NOMO-1 treated with dmso at 0.1 percent for 144 hours (cell line): Measurements from ENCODE around the gene CELSR2.

ENCODE experiments used
- DNase-seq: peaks from one replicate; lab custom pipeline; 2025; ENCODE audit not compliant: unreplicated experiment; lab: John Stamatoyannopoulos, UW

CELSR2 gene

DNA sequence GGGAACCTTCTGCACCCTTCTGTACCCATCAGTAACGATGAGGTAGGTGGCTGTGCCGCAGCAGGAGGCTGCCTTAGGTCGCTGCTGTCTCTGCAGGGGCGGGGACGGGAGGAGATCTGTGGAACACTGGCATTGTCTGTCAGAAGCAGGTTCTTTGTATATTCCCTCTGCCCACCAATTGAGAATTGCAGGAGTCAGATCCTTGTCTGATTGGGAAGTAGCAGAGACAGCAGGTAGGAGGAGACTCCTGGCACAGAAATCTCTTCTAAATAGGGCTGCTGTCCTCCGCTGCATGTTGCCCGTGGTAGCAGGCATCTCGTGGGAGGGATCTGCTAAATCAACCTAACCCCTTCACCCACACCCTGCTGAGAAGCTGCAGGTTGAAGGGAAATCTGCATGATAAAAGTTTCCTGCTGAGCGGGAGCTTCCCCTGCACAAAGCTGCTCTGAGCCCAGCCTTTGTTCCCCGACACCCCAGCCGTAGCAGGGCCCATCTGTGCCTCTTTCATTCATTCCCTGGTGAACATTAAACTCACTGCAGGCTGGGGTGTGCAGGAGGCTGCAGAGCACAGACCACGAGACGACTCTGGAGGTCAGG lies 19.7 kb upstream of the CELSR2 start:
- no peak for DNase-seq

DNA sequence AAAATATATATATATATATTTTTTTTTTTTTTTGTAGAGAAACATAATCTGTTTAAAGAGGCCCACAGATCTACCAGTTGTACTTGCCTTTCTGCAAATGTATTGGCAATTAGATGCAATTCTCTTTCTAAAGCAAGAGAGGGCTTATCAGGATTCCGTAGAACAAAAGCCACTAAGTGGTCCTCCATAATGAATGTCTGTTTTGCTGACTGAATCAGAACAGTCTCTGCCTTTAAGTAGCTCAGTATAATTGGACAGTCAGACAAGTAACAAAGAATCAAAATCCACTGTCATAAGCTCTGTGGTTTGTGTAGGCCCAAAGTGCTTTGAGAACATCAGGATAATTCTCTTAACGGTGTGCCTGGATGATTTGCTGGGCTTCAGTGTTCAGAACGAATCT lies 18.3 kb upstream of the CELSR2 start:
- no peak for DNase-seq

DNA sequence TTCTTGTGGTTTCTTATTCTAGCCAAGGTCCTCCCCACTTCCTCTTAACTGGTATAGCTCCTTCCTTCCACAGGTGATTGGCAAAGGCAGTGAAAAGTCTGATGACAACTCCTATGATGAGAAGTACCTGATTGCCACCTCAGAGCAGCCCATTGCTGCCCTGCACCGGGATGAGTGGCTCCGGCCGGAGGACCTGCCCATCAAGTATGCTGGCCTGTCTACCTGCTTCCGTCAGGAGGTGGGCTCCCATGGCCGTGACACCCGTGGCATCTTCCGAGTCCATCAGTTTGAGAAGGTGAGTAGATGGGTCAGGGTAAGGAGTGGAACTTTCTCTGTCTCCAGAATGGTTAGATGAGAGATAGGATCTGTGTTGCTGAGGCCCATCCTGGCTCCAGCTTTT lies 14.2 kb upstream of the CELSR2 start:
- DNase-seq: no peak

DNA sequence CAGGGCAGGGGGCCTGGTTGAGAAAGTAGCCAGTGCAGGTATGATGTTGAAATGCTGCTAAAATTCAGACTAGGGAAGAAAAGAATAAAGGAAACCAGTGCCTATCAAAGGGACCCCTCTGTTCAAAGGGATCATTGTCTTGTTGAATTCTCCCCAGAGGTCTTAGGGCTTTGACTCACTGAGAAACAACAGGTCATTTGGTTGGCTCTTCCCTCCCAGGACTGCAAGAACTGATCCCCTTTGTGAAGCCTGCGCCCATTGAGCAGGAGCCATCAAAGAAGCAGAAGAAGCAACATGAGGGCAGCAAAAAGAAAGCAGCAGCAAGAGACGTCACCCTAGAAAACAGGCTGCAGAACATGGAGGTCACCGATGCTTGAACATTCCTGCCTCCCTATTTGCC lies 11.8 kb upstream of the CELSR2 start:
- DNase-seq: no peak

DNA sequence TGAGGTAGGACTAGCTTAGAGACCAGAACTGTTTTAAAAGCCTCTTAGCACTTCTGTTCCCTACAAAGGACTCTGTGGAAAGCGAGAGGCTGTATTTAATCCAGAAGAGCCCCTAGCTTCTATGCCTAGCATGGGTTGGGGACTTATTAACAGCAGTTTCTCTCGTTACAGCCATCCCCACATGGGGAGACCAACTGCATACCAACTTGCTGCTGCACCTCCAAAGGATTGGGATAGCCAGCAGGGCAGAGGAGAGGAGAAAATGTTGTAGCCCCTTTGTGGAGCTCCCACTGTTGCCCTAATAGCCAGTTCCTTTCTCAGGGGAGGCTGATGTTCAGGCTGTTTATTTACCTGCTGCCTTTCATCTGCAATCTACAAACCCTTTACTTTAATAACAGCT lies 11.0 kb upstream of the CELSR2 start:
- no peak for DNase-seq

DNA sequence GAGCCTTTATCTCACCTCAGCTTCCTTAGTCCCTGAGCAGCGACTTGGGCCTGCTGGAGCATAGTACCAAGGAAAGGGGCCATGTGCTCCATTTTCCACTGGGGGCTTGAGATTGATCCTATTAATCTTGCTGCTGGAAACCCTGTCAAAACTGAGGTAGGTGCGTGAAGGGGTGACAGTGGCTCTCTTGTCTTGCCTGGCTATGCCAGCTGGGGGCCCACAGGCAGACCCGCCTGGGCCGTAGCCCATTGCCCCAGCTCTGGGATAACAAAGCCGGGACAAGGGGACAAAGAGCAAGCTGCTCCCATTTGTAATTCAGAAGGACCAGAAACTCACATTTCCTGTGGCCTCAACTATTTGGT lies 10.3 kb upstream of the CELSR2 start:
- DNase-seq: no peak

DNA sequence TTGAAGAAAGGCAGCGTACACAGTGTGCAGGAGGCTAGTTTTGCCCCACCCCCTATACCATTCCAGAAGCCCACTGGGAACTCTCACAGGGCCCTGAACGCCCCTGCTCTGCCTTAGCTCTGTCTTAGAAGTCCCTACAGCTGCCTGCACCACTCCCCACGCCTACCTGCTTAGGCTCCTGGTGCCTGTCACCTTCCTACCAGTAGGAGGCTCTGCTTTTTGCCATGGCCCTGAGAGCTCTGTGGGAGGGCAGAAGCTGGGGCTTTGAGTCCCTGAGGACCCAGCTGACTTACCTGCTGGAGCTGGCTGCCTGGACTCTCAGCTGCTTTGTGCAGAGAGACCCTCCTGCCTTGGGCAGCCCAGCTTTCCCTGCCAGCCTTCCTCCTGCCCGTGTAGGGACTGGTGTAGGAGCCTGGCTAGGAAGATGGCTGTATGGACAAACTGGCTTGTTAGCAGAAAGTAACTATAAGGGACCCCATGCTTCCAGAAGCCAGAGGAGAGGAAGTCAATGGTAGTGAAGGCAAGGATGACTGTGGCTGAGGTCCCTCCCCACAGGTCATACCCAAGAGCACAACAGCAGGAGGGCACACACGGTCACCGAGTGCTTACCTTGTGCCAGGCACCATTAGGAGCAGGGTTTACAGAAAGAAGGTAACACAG lies 9.8 kb upstream of the CELSR2 start:
- no peak for DNase-seq

DNA sequence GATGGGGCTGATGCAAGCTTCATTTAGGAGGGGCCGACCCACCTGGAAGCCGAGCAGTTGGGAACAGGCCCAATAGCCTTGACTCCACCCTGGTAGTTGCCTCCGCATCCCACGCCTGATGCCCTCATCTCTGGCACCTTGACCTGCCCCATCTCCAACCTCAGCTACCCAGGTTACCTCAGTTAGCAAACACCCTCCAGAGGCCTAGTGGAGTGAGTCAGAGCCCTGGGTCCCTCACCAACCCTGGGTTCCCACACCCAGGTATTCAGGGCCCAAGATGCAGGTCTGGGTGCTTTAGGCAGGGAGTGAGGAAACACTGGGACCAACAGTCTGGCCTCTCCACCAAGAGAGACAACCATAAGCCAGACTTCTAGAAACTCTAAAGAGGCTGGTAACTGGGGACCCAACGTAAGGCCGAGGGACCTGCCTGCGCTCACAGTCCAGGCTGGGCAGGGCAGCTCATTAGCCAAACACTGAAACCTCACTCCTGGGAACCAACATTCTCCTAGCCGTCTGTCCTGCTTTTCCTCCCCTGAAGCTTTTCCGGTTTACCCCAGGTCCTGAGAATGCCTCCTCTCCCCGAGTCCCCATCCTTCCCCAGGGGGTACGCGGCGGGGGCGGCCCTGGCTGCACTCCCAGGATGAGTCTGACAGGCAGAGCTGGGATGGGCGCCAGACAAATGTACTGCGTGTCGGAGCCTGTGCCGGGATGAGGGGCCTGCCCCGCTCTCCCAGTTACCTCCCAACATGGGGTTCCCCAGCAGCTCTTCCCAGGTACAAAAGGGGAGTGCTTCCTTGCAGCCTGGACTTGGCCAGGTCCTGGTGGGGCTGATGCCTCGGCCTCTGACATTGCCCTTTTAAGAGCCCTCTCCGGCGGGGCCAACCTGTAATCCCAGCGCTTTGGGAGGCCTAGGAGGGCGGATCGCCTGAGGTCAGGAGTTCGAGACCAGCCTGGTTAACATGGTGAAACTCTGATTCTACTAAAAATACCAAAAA lies 8.9 kb upstream of the CELSR2 start:
- DNase-seq: no peak

DNA sequence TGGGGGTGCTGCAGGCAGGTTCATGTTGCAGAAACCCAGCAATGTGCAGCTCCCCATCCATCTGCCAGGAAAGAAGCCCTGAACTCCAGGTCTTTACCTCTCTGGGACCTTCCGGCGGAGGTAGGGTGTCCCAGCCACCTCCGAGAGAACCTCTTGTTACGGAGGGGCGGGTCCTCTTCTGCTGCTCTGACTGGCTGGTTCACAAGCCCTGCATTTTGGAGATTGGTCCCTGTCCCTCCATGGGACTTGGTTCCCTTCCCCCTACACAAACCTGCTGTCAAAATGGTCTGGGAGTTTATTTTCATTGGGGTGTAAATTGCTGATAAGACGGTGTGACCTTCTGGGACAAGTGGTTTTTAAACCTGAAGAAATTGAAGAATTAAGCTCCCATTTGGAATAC lies 8.0 kb upstream of the CELSR2 start:
- no peak for DNase-seq

DNA sequence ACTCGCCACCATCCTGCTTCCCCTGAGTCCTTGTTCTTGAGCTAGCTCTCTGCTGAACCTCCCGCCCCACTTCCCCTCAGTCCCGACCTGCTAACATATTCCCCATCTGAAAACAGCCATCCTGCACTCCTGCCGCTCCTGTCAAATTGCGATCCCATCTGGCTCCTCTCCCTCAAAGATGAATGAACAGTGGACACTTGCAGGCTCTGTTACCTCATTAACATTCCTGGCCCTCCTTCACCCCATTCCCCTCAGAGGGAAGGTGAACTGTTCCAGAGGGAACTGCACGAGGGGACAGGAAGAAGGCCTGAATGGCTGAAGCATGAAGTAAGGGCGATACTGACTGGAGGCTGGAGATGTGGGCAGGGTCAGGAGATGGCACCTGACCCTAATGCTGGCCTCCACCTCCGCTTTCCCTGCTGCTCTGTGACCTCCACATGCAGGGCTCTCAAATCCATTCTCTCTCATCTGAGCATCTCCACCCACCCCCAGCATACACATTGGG lies 7.4 kb upstream of the CELSR2 start:
- DNase-seq: no peak

DNA sequence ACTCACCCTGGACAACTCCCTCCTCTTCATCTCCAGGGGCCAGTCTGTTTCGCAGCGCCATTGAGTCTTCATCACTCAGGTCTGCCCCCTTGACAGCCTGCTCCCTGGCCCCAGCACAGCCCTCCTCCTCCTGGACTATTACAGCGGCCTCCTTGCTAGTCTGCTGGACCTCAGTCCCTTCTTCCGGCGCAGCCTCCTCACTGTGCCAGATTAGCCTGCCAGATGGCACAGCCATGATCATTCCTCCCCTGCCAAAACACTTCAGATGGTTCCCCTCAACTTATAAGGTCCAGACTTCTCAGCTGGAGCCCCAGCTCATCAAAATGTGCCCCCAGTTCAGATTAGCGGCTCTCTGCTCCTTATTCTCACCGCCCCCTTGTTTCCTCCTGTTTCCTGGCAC lies 7.0 kb upstream of the CELSR2 start:
- DNase-seq: no peak

DNA sequence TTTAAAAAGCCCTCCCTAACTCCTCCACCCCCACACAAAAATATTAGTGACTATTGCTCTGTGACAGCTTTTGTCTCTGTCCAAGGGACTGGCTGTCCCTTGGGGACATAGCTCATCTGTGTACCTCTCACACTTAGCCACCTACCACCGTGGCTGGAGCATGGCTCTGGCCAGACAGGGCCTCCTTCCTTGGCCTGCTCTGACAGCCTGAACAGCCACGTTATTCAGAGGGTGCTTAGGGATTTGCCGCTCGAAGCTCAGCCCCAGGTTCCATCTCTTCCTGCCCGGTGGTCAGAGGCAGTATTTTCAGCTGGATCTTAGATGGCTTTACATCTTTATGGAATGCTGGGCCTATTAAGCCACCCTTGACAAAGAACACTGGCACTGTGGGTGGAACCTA lies 6.1 kb upstream of the CELSR2 start:
- no peak for DNase-seq

DNA sequence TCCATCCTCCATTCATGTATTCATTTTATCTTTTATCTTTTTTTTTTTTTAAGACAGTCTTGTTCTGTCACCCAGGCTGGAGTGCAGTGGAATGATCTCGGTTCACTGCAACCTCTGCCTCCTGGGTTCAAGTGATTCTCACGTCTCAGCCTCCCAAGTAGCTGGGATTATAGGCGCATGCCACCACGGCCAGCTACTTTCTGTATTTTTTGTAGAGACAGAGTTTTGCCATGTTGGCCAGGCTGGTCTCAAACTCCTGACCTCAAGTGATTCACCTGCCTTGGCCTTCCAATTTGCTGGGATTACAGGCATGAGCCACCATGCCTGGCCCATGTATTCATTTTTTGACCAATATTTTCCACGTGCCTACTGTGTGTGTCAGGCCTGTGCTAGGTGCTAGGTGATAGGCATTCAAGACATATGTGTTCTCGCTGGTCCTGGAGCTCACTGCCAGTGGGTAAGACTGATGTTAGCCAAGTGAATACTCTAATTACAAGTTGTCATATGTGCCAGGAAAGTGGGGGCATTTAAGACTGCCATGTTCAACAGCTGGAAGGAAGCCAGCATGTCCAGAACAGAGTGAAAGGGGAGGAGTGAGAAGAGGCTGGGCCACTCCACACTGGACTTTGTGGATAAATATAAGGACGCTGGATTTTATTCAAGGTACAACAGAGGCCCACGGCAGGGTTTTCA lies 5.3 kb upstream of the CELSR2 start:
- no peak for DNase-seq

DNA sequence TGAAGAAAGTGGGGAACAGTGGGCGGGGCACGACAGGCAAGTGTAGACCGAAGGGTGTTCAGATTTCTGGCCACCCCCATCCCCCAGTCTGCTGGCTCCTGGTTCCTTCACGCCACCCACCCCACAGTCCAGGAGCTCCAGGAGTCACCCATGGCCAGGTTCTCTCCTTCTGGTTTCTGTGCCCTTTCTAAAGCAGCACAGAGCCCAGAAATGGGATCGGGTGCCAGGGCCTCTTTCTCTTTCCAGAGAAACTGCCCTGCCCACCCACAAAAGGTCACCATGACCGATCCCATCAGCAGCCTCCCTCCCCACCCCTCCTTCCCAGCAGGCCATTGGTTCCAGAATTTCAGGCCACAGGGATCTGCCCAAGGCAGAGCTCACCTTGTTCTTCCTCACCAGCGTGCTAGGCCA lies 3.2 kb upstream of the CELSR2 start:
- no peak for DNase-seq

DNA sequence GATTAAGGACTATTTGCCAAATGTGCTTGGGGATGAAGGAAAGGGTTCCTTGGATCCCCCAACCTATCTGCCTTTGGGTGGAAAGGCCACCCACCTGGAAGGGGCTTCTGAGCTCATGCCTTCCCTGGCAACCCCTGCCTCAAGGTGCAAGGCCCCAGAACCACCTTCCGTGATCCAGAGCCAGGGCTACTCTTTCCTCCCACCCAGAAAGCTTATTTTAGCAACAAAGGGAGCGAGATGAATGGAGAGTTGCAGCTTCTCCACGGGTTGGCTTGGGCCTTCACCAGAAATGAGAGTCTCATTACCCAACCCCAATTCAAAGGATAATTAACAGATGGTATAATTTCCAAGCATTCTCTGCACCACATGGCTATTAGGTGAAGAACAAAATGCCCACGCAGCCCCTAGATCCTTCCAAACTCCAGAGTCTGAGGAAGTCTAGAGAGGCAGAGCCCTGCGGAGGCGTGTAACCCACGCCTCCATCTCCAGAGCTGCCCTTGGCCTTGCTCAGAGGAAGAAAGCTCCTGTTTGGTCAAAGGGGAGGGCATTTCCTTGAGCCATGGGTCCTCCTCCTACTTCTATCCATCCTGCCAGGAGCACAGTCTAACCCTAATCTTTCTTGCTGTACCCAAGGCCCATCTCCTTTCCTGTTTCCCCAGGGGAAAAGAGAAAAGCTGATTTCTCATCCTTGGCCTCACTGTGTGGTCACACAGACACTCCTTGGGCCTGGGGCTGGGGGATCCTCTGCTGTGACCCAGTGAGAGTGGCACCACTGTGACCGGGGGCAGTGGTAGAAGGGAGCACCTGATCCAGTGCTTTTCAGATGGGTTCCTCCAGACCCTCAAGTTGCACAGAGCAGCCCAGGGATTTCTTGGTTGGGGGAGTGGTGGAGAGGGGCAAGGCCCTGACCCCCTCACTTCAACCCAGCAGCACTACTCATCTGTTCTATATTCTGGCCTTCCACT lies 1.7 kb upstream of the CELSR2 start:
- no peak for DNase-seq

DNA sequence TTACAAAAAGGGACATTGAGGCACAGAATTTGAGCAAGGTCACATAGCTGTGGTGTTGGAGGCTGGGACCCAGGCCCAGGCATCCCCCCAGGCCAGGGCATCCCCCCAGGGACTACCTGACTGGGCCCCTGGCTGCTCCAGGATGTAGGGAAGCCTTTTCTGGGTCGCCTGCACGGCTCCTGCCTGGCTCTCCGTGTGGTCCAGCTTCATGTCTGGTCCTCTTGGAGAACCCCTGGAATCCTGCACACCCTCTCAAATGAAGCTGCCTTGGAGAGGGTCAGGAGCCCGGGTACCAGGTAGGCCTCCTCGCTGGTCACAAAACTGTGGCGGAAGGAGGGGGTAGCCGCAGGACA lies 919 bp upstream of the CELSR2 start:
- DNase-seq: no peak

DNA sequence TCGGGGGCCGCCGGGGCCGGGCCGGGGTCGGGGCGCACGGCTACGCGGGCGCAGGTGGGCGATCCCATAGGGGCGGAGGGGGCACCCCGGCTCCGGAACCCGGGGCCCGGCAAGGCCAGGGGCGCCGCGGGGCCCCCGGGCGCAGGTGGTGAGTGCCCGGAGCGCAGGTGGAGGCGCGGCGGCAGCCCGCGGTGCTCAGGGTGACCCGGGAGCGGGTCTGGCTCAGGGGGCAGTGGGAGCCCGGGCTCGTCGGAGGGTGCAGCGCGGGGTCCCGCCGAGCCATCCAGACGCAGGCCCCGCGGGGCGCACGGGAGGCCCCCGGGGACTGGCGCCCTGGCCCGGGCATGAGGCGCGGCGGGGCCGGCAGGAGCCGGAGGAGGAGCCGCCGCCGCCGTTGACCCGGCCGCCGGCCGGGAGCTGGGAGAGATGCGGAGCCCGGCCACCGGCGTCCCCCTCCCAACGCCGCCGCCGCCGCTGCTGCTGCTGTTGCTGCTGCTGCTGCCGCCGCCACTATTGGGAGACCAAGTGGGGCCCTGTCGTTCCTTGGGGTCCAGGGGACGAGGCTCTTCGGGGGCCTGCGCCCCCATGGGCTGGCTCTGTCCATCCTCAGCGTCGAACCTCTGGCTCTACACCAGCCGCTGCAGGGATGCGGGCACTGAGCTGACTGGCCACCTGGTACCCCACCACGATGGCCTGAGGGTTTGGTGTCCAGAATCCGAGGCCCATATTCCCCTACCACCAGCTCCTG lies 489 bp downstream of the CELSR2 start:
- no peak for DNase-seq

DNA sequence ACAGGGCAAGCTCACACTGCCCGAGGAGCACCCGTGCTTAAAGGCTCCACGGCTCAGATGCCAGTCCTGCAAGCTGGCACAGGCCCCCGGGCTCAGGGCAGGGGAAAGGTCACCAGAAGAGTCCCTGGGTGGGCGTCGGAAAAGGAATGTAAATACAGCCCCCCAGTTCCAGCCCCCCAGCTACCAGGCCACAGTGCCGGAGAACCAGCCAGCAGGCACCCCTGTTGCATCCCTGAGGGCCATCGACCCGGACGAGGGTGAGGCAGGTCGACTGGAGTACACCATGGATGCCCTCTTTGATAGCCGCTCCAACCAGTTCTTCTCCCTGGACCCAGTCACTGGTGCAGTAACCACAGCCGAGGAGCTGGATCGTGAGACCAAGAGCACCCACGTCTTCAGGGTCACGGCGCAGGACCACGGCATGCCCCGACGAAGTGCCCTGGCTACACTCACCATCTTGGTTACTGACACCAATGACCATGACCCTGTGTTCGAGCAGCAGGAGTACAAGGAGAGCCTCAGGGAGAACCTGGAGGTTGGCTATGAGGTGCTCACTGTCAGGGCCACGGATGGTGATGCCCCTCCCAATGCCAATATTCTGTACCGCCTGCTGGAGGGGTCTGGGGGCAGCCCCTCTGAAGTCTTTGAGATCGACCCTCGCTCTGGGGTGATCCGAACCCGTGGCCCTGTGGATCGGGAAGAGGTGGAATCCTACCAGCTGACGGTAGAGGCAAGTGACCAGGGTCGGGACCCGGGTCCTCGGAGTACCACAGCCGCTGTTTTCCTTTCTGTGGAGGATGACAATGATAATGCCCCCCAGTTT lies 1.3 kb downstream of the CELSR2 start:
- no peak for DNase-seq
